Measurements from ENCODE around the gene IRX5.

- TF ChIP-seq CTCF (conservative IDR thresholded peaks at IDR 0.05; ENCODE audit: low read depth, low read length) (no peak), POLR2A (IDR thresholded peaks at IDR 0.05; ENCODE audit: low read depth, low read length) (no peak), CEBPB (IDR thresholded peaks at IDR 0.05; ENCODE audit: low read depth, low read length) (no peak)
Measured at GRCh38 chr16:54923055-54923473, 7.6 kb upstream of the IRX5 start.

All from IMR-90 (cell line).